ELR (cell line): ENCODE results near the gene PCNT.
A peak's percentile ranks its signal among the peaks of the same experiment; 100 is the strongest.
"Not testable (repeated sequence)": the region's sequence is repeated elsewhere in the genome, so short reads cannot be mapped to it uniquely, and the experiment has no call there.

Experiments
- DNase-seq: peaks from one replicate; pipeline ENCODE4 v3.0.0-alpha.2; 2015; ENCODE audit warnings: low read depth

The PCNT gene

GRCh38 chr21:46308431-46308830 lies 15.5 kb upstream of the PCNT start:
- no peak for DNase-seq

- DNase-seq, result not testable (repeated sequence)
Observed at GRCh38 chr21:46310260-46310659, 13.7 kb upstream of the PCNT start.

- no peak for DNase-seq
Observed at GRCh38 chr21:46311568-46311967, 12.4 kb upstream of the PCNT start.

GRCh38 chr21:46312949-46313348 lies 11.0 kb upstream of the PCNT start:
- DNase-seq, result no peak

GRCh38 chr21:46314441-46315020 lies 9.4 kb upstream of the PCNT start:
- no peak for DNase-seq

GRCh38 chr21:46316708-46317324 lies 7.1 kb upstream of the PCNT start:
- DNase-seq, result no peak

GRCh38 chr21:46317710-46318463 lies 6.1 kb upstream of the PCNT start:
- no peak for DNase-seq

- no peak for DNase-seq
Observed at GRCh38 chr21:46318464-46318845, 5.5 kb upstream of the PCNT start.

- no peak for DNase-seq
Observed at GRCh38 chr21:46319186-46319585, 4.8 kb upstream of the PCNT start.

- DNase-seq, result no peak
Observed at GRCh38 chr21:46320331-46320801, 3.6 kb upstream of the PCNT start.

- peak; percentile 68 for DNase-seq
Observed at GRCh38 chr21:46322351-46323226, 1.4 kb upstream of the PCNT start.

- DNase-seq, result peak; percentile 44
Observed at GRCh38 chr21:46323227-46323709, 688 bp upstream of the PCNT start.

- peak; percentile 81 for DNase-seq
Observed at GRCh38 chr21:46324390-46325072, 575 bp downstream of the PCNT start.

GRCh38 chr21:46325073-46325912 lies 1.3 kb downstream of the PCNT start:
- peak; percentile 64 for DNase-seq

- no peak for DNase-seq
Observed at GRCh38 chr21:46326110-46326703, 2.3 kb downstream of the PCNT start.

- DNase-seq, result no peak
Observed at GRCh38 chr21:46327711-46328110, 3.8 kb downstream of the PCNT start.

GRCh38 chr21:46328151-46328550 lies 4.2 kb downstream of the PCNT start:
- DNase-seq, result no peak

- DNase-seq, result no peak
Observed at GRCh38 chr21:46329796-46330195, 5.8 kb downstream of the PCNT start.

- DNase-seq, result no peak
Observed at GRCh38 chr21:46334351-46335140, 10.6 kb downstream of the PCNT start.
